Stomach (tissue), 4 donors: ENCODE results near the gene OBP2A.

Experiments
- CTCF ChIP-seq, 7 experiments: fragments of 450-650 bp in 4 of 7; fragments of 200-600 bp in 3 of 7; sonication (generic) in 3 of 7; IDR thresholded peaks; one replicate each; pipeline ENCODE4 v1.5.1; 2016 to 2019; ENCODE audit warnings: antibody characterized with exemption in 7 of 7, control low read depth in 2 of 7, mild to moderate bottlenecking in 1 of 7
- EP300 ChIP-seq: sonication (generic); formaldehyde crosslinking; IDR thresholded peaks from one replicate; pipeline ENCODE4 v1.6.1; 2017; ENCODE audit warnings: antibody characterized with exemption
- POLR2A ChIP-seq, 4 donors: fragments of 450-650 bp; IDR thresholded peaks; one replicate each; pipeline ENCODE4 v1.6.1; 2016; ENCODE audit warnings: antibody characterized with exemption in 4 of 4, control low read depth in 2 of 4, mild to moderate bottlenecking in 1 of 4, moderate library complexity in 1 of 4
- POLR2AphosphoS5 ChIP-seq, 3 donors: sonication (generic); formaldehyde crosslinking; IDR thresholded peaks; one replicate each; pipeline ENCODE4 v1.6.1; 2016; ENCODE audit warnings: antibody characterized with exemption in 3 of 3

- TF ChIP-seq CTCF (IDR thresholded peaks at IDR 0.05) (no peak), POLR2A (IDR thresholded peaks at IDR 0.05) (no peak), POLR2AphosphoS5 (IDR thresholded peaks at IDR 0.05) (no peak), EP300 (no peak)
Observed at GRCh38 chr9:135513351-135513846, 32.5 kb upstream of the OBP2A start.
